ENCODE results near the gene UST.
"Not testable (repeated sequence)": the region's sequence is repeated elsewhere in the genome, so short reads cannot be mapped to it uniquely, and the experiment has no call there.

UST gene

GRCh38 chr6:149025061-149025460 lies 278.2 kb downstream of the UST start:
- intact Hi-C loops (cut with micrococcal nuclease), result loop anchor here (10.0 kb wide), 1 partner anchor 450 kb away; no protein-coding TSS in a partner anchor
- Mint-ChIP-seq H3K27me3 (no peaks in the 10 kb centered on the region), H3K9me3 (no peaks in the 10 kb centered on the region), H3K4me3 (no peak overlapping the region), H3K36me3 (ENCODE audit: low read depth) (peaks cover 6% of the 10 kb centered on the region), H3K4me1 (ENCODE audit: low read depth) (peaks cover 5% of the 10 kb centered on the region), H3K27ac (no peak overlapping the region)

- no peak overlapping the region for H3K4me3 Mint-ChIP-seq
- no peaks in the 10 kb centered on the region for H3K9me3 Mint-ChIP-seq
- H3K27me3 Mint-ChIP-seq, result no peaks in the 10 kb centered on the region
- no peak overlapping the region for H3K27ac Mint-ChIP-seq
- intact Hi-C loops (cut with micrococcal nuclease), result loop anchor here (10.0 kb wide), 1 partner anchor 452 kb away; no protein-coding TSS in a partner anchor
- H3K36me3 Mint-ChIP-seq (ENCODE audit: low read depth), result peaks cover 6% of the 10 kb centered on the region
- H3K4me1 Mint-ChIP-seq (ENCODE audit: low read depth), result peaks cover 6% of the 10 kb centered on the region
Observed at GRCh38 chr6:149026530-149026942, 279.7 kb downstream of the UST start.

GRCh38 chr6:149027484-149027883 lies 280.7 kb downstream of the UST start:
- intact Hi-C loops (cut with micrococcal nuclease), result loop anchor here (10.0 kb wide), 1 partner anchor 453 kb away; no protein-coding TSS in a partner anchor
- Mint-ChIP-seq H3K27ac (no peak overlapping the region), H3K4me1 (ENCODE audit: low read depth) (peaks cover 16% of the 10 kb centered on the region), H3K9me3 (no peaks in the 10 kb centered on the region), H3K4me3 (no peak overlapping the region), H3K27me3 (no peaks in the 10 kb centered on the region), H3K36me3 (ENCODE audit: low read depth) (peaks cover 4% of the 10 kb centered on the region)

- no peaks in the 10 kb centered on the region for H3K27me3 Mint-ChIP-seq
- intact Hi-C loops (cut with micrococcal nuclease), result loop anchor here (1.0 to 10.0 kb wide), 3 partner anchors 403 to 488 kb away; no protein-coding TSS in a partner anchor
- H3K9me3 Mint-ChIP-seq, result no peaks in the 10 kb centered on the region
- H3K4me1 Mint-ChIP-seq (ENCODE audit: low read depth), result peaks cover 19% of the 10 kb centered on the region
- H3K4me3 Mint-ChIP-seq, result no peak overlapping the region
- H3K36me3 Mint-ChIP-seq (ENCODE audit: low read depth), result no peaks in the 10 kb centered on the region
- no peak overlapping the region for H3K27ac Mint-ChIP-seq
Observed at GRCh38 chr6:149028767-149029405, 282.1 kb downstream of the UST start.

- peaks cover 19% of the 10 kb centered on the region for H3K4me1 Mint-ChIP-seq (ENCODE audit: low read depth)
- peak overlapping the region; percentile 23 for H3K27ac Mint-ChIP-seq
- no peaks in the 10 kb centered on the region for H3K9me3 Mint-ChIP-seq
- intact Hi-C loops (cut with micrococcal nuclease), result loop anchor here (5.0 kb wide), 1 partner anchor 51 kb away; no protein-coding TSS in a partner anchor
- H3K4me3 Mint-ChIP-seq, result no peak overlapping the region
- no peaks in the 10 kb centered on the region for H3K27me3 Mint-ChIP-seq
- no peaks in the 10 kb centered on the region for H3K36me3 Mint-ChIP-seq (ENCODE audit: low read depth)
Observed at GRCh38 chr6:149031201-149031858, 284.5 kb downstream of the UST start.

GRCh38 chr6:149031859-149032598 lies 285.2 kb downstream of the UST start:
- intact Hi-C loops (cut with micrococcal nuclease), result loop anchor here (5.0 kb wide), 1 partner anchor 50 kb away; no protein-coding TSS in a partner anchor
- H3K4me1 Mint-ChIP-seq (ENCODE audit: low read depth), result peaks cover 19% of the 10 kb centered on the region
- no peaks in the 10 kb centered on the region for H3K27me3 Mint-ChIP-seq
- peak overlapping the region; percentile 23 for H3K27ac Mint-ChIP-seq
- no peaks in the 10 kb centered on the region for H3K36me3 Mint-ChIP-seq (ENCODE audit: low read depth)
- no peaks in the 10 kb centered on the region for H3K9me3 Mint-ChIP-seq
- H3K4me3 Mint-ChIP-seq, result no peak overlapping the region

- Mint-ChIP-seq H3K27me3 (no peaks in the 10 kb centered on the region), H3K36me3 (ENCODE audit: low read depth) (no peaks in the 10 kb centered on the region), H3K4me1 (ENCODE audit: low read depth) (peaks cover 19% of the 10 kb centered on the region), H3K4me3 (no peak overlapping the region), H3K27ac (peak overlapping the region; percentile 23), H3K9me3 (no peaks in the 10 kb centered on the region)
- intact Hi-C loops (cut with micrococcal nuclease), result loop anchor here (5.0 kb wide), 1 partner anchor 49 kb away; no protein-coding TSS in a partner anchor
Observed at GRCh38 chr6:149032599-149033405, 286.0 kb downstream of the UST start.

- peaks cover 19% of the 10 kb centered on the region for H3K4me1 Mint-ChIP-seq (ENCODE audit: low read depth)
- H3K36me3 Mint-ChIP-seq (ENCODE audit: low read depth), result no peaks in the 10 kb centered on the region
- no peaks in the 10 kb centered on the region for H3K27me3 Mint-ChIP-seq
- H3K4me3 Mint-ChIP-seq, result no peak overlapping the region
- no peaks in the 10 kb centered on the region for H3K9me3 Mint-ChIP-seq
- intact Hi-C loops (cut with micrococcal nuclease), result loop anchor here (5.0 kb wide), 1 partner anchor 49 kb away; no protein-coding TSS in a partner anchor
- no peak overlapping the region for H3K27ac Mint-ChIP-seq
Observed at GRCh38 chr6:149033454-149033853, 286.6 kb downstream of the UST start.

GRCh38 chr6:149035766-149036165 lies 288.9 kb downstream of the UST start:
- Mint-ChIP-seq H3K27me3 (peaks cover 1% of the 10 kb centered on the region), H3K9me3 (no peaks in the 10 kb centered on the region), H3K36me3 (ENCODE audit: low read depth) (no peaks in the 10 kb centered on the region), H3K4me3 (no peak overlapping the region), H3K27ac (no peak overlapping the region), H3K4me1 (ENCODE audit: low read depth) (peaks cover 14% of the 10 kb centered on the region)
- intact Hi-C loops (cut with micrococcal nuclease), result no loop called here

GRCh38 chr6:149037051-149037671 lies 290.3 kb downstream of the UST start:
- intact Hi-C loops (cut with micrococcal nuclease), result no loop called here
- H3K36me3 Mint-ChIP-seq (ENCODE audit: low read depth), result no peaks in the 10 kb centered on the region
- no peak overlapping the region for H3K27ac Mint-ChIP-seq
- peaks cover 1% of the 10 kb centered on the region for H3K27me3 Mint-ChIP-seq
- no peaks in the 10 kb centered on the region for H3K9me3 Mint-ChIP-seq
- H3K4me1 Mint-ChIP-seq (ENCODE audit: low read depth), result peaks cover 7% of the 10 kb centered on the region
- no peak overlapping the region for H3K4me3 Mint-ChIP-seq

- intact Hi-C loops (cut with micrococcal nuclease), result loop anchor here (2.0 kb wide), 1 partner anchor 68 kb away; no protein-coding TSS in a partner anchor
- H3K9me3 Mint-ChIP-seq; H3K27ac Mint-ChIP-seq; H3K27me3 Mint-ChIP-seq; H3K4me3 Mint-ChIP-seq; H3K4me1 Mint-ChIP-seq (ENCODE audit: low read depth); H3K36me3 Mint-ChIP-seq (ENCODE audit: low read depth): not testable (repeated sequence)
Observed at GRCh38 chr6:149039025-149039424, 292.2 kb downstream of the UST start.

GRCh38 chr6:149041953-149042352 lies 295.1 kb downstream of the UST start:
- Mint-ChIP-seq H3K27ac (no peak overlapping the region), H3K4me1 (ENCODE audit: low read depth) (peaks cover 12% of the 10 kb centered on the region), H3K9me3 (no peaks in the 10 kb centered on the region), H3K36me3 (ENCODE audit: low read depth) (no peaks in the 10 kb centered on the region), H3K27me3 (peaks cover 1% of the 10 kb centered on the region), H3K4me3 (no peak overlapping the region)
- intact Hi-C loops (cut with micrococcal nuclease), result no loop called here

Data from dendritic cell treated with granulocyte-macrophage colony-stimulating factor and Interleukin-4, amounts not matched to agents 40 ng/mL and 50 ng/mL, for 4 days (primary cell).